ENCODE results near the gene MYH13.

MYH13 gene

GRCh38 chr17:10251212-10251948 lies 121.4 kb downstream of the MYH13 start:
- DNase-seq (ENCODE audit: low read depth in 1 of 2, low spot score in 1 of 2) = peak in 1 of 2 experiments; percentile 58
- TF ChIP-seq JUND (IDR thresholded peaks at IDR 0.05; ENCODE audit: low read depth) = no peak
- in situ Hi-C loops (cut with HindIII; ENCODE audit: low pct_unique_long_range_greater_than_20kb, low sequenced_read_pairs) = no loop called here
